Mucosa of rectum (tissue), 2 donors: ENCODE measurements around the gene LPCAT1.

Experiments
- H3K27ac ChIP-seq, 2 donors: one replicate each; pipeline ENCODE4 v1.7.0; 2013; ENCODE audit warnings: inconsistent platforms in 2 of 2, low read depth in 2 of 2, low read length in 2 of 2
- H3K27me3 ChIP-seq, 2 donors: one replicate each; pipeline ENCODE4 v1.7.0; 2013; ENCODE audit warnings: low read length in 2 of 2; ENCODE audit not compliant: control insufficient read depth in 2 of 2, insufficient read depth in 2 of 2
- H3K36me3 ChIP-seq, 2 donors: one replicate each; pipeline ENCODE4 v1.7.0; 2013; ENCODE audit warnings: low read length in 2 of 2; ENCODE audit not compliant: control insufficient read depth in 2 of 2, insufficient read depth in 2 of 2
- H3K4me1 ChIP-seq, 2 donors: one replicate each; pipeline ENCODE4 v1.7.0; 2013; ENCODE audit warnings: low read length in 2 of 2, mild to moderate bottlenecking in 1 of 2; ENCODE audit not compliant: control insufficient read depth in 2 of 2, insufficient read depth in 2 of 2
- H3K4me3 ChIP-seq, 2 donors: one replicate each; pipeline ENCODE4 v1.7.0; 2013; ENCODE audit warnings: low read length in 2 of 2
- H3K9ac ChIP-seq, 2 donors: one replicate each; pipeline ENCODE4 v1.7.0; 2013; ENCODE audit warnings: low read length in 2 of 2, low read depth in 1 of 2, mild to moderate bottlenecking in 1 of 2
- H3K9me3 ChIP-seq, 2 donors: one replicate each; pipeline ENCODE4 v1.7.0; 2013; ENCODE audit warnings: low read length in 2 of 2; ENCODE audit not compliant: control insufficient read depth in 2 of 2
- donor health status: healthy.
- donor health status: Normal muscosa, but diverticular disease.

The LPCAT1 gene

GRCh38 chr5:1443171-1443570, 80.6 kb downstream of the LPCAT1 start:
- no peak overlapping the region for H3K4me3 ChIP-seq
- H3K9me3 ChIP-seq = no peaks in the 10 kb centered on the region
- H3K27me3 ChIP-seq = peaks cover 18 to 30% of the 10 kb centered on the region in 2 donors
- H3K9ac ChIP-seq = no peak overlapping the region
- no peaks in the 10 kb centered on the region for H3K36me3 ChIP-seq
- no peak overlapping the region for H3K27ac ChIP-seq
- no peaks in the 10 kb centered on the region for H3K4me1 ChIP-seq

GRCh38 chr5:1442222-1443145, 81.3 kb downstream of the LPCAT1 start:
- Histone ChIP-seq H3K36me3 (no peaks in the 10 kb centered on the region), H3K4me1 (no peaks in the 10 kb centered on the region), H3K9me3 (no peaks in the 10 kb centered on the region), H3K4me3 (no peak overlapping the region), H3K9ac (no peak overlapping the region), H3K27me3 (peaks cover 18 to 25% of the 10 kb centered on the region in 2 donors), H3K27ac (no peak overlapping the region)

GRCh38 chr5:1441166-1441865, 82.4 kb downstream of the LPCAT1 start:
- no peaks in the 10 kb centered on the region for H3K4me1 ChIP-seq
- H3K36me3 ChIP-seq = no peaks in the 10 kb centered on the region
- no peak overlapping the region for H3K27ac ChIP-seq
- no peak overlapping the region for H3K9ac ChIP-seq
- peaks cover 13 to 23% of the 10 kb centered on the region in 2 donors for H3K27me3 ChIP-seq
- no peaks in the 10 kb centered on the region for H3K9me3 ChIP-seq
- no peak overlapping the region for H3K4me3 ChIP-seq

- Histone ChIP-seq H3K4me3 (no peak overlapping the region), H3K9ac (no peak overlapping the region), H3K9me3 (no peaks in the 10 kb centered on the region), H3K27me3 (peaks cover 13 to 20% of the 10 kb centered on the region in 2 donors), H3K27ac (no peak overlapping the region), H3K36me3 (no peaks in the 10 kb centered on the region), H3K4me1 (no peaks in the 10 kb centered on the region)
These were observed 83.7 kb downstream of the LPCAT1 start for GRCh38 chr5:1440098-1440493.

GRCh38 chr5:1439388-1440097, 84.2 kb downstream of the LPCAT1 start:
- Histone ChIP-seq H3K9ac (no peak overlapping the region), H3K4me1 (no peaks in the 10 kb centered on the region), H3K9me3 (no peaks in the 10 kb centered on the region), H3K27me3 (peaks cover 13 to 20% of the 10 kb centered on the region in 2 donors), H3K4me3 (no peak overlapping the region), H3K27ac (no peak overlapping the region), H3K36me3 (no peaks in the 10 kb centered on the region)

GRCh38 chr5:1438871-1439270, 84.9 kb downstream of the LPCAT1 start:
- Histone ChIP-seq H3K36me3 (no peaks in the 10 kb centered on the region), H3K9ac (no peak overlapping the region), H3K4me1 (no peaks in the 10 kb centered on the region), H3K27me3 (peaks cover 7 to 15% of the 10 kb centered on the region in 2 donors), H3K27ac (no peak overlapping the region), H3K9me3 (no peaks in the 10 kb centered on the region), H3K4me3 (no peak overlapping the region)

GRCh38 chr5:1437876-1438559, 85.7 kb downstream of the LPCAT1 start:
- no peak overlapping the region for H3K9ac ChIP-seq
- H3K27ac ChIP-seq = no peak overlapping the region
- H3K4me1 ChIP-seq = no peaks in the 10 kb centered on the region
- no peaks in the 10 kb centered on the region for H3K9me3 ChIP-seq
- H3K36me3 ChIP-seq = no peaks in the 10 kb centered on the region
- H3K27me3 ChIP-seq = peaks cover 2 to 9% of the 10 kb centered on the region in 2 donors
- H3K4me3 ChIP-seq = no peak overlapping the region

GRCh38 chr5:1437226-1437829, 86.4 kb downstream of the LPCAT1 start:
- Histone ChIP-seq H3K27ac (no peak overlapping the region), H3K9me3 (no peaks in the 10 kb centered on the region), H3K4me1 (no peaks in the 10 kb centered on the region), H3K36me3 (no peaks in the 10 kb centered on the region), H3K27me3 (peaks cover 0 to 5% of the 10 kb centered on the region in 2 donors), H3K4me3 (no peak overlapping the region), H3K9ac (no peak overlapping the region)

- Histone ChIP-seq H3K27me3 (peaks cover 0 to 5% of the 10 kb centered on the region in 2 donors), H3K36me3 (no peaks in the 10 kb centered on the region), H3K9ac (no peak overlapping the region), H3K27ac (no peak overlapping the region), H3K9me3 (no peaks in the 10 kb centered on the region), H3K4me1 (no peaks in the 10 kb centered on the region), H3K4me3 (no peak overlapping the region)
These were observed 87.1 kb downstream of the LPCAT1 start for GRCh38 chr5:1436681-1437080.
